ENCODE data around the gene TNNI3K. TPM values are rescaled to one million over a fixed set of nuclear protein-coding genes. Genes with fewer than 3 reads are reported as not detected.

Gene TNNI3K
- total RNA-seq, 1 experiment from 2014 or later: not detected

- DNase-seq: peak; percentile 76
- Histone ChIP-seq H3K9me2 (replicated peaks; ENCODE audit: low read length) (no peaks in the 10 kb centered on the region), H4K20me1 (ENCODE audit: low read length) (no peaks in the 10 kb centered on the region), H3K9ac (ENCODE audit: low read length) (no peak overlapping the region), H3F3A (ENCODE audit: low read length, unreplicated experiment) (no peaks in the 10 kb centered on the region), H3K36me3 (ENCODE audit: low read depth, low read length) (no peaks in the 10 kb centered on the region), H3K27ac (ENCODE audit: low read length) (no peak overlapping the region), H2AFZ (ENCODE audit: low read length) (no peak overlapping the region), H3K9me3 (ENCODE audit: low read length) (no peaks in the 10 kb centered on the region), H3K4me2 (ENCODE audit: low read length) (no peak overlapping the region), H3K4me1 (ENCODE audit: insufficient read depth, low read length) (peaks cover 5% of the 10 kb centered on the region; the same call in 1 of the 2 replicates), H3K27me3 (ENCODE audit: low read length) (peaks cover 37% of the 10 kb centered on the region), H3K79me2 (ENCODE audit: low read length) (no peaks in the 10 kb centered on the region), H3K4me3 (ENCODE audit: low read length) (no peak overlapping the region)
- ATAC-seq: 0 out of 2 replicates have a peak, but pooled peaks have one; percentile 45
- intact Hi-C loops (cut with micrococcal nuclease): loop anchor here (1.0 to 10.0 kb wide), 4 partner anchors 114 to 628 kb away; no protein-coding TSS in a partner anchor
- POLR2A ChIA-PET (ENCODE audit: unreplicated experiment): no interaction called here
- CTCF ChIA-PET: interaction anchor here (0.7 to 1.1 kb wide), 3 partner anchors 149 to 264 kb away, joined by 3 to 4 read pairs (median 3); partner anchors contain the start of genes CRYZ and TYW3
- BruUV-seq (replicated peaks): no TSS peak
- TF ChIP-seq CTCF (conservative IDR thresholded peaks at IDR 0.05; ENCODE audit: low read depth, low read length) (peak; percentile 82), EZH2 (IDR thresholded peaks at IDR 0.05; ENCODE audit: low read length, unreplicated experiment) (no peak)
These were observed 233.9 kb downstream of the TNNI3K start for GRCh38 chr1:74468982-74469603.

DNA sequence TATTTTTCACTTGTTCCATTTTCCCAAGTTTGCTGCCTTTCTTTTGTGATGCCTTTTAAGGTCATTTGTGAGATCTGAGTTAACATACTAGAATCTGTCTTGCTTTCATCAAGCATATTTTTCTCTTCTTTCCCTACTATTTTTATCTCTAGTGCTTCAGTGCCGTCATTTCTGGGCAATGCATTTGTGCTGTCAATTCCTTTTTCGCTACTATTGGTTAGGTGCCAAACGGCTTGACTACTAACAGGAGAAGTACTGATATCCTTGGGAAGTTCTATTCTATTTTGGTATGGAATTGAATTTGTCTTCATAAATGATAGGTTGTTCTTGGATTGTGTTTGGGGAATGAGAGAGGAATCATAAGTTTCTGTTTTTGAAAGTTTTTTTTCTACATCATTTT lies 235.1 kb downstream of the TNNI3K start:
- ATAC-seq (no peak), DNase-seq (no peak)
- TF ChIP-seq CTCF (conservative IDR thresholded peaks at IDR 0.05; ENCODE audit: low read depth, low read length): no peak
- TF ChIP-seq EZH2phosphoT487 (IDR thresholded peaks at IDR 0.05; ENCODE audit: borderline replicate concordance, low read length): no peak
- TF ChIP-seq EZH2 (IDR thresholded peaks at IDR 0.05; ENCODE audit: low read length, unreplicated experiment): no peak
- Histone ChIP-seq H3K4me2 (ENCODE audit: low read length) (no peak overlapping the region), H3K9me3 (ENCODE audit: low read length) (no peaks in the 10 kb centered on the region), H3K36me3 (ENCODE audit: low read depth, low read length) (no peaks in the 10 kb centered on the region), H2AFZ (ENCODE audit: low read length) (no peak overlapping the region), H3K27ac (ENCODE audit: low read length) (no peak overlapping the region), H3K4me3 (ENCODE audit: low read length) (no peak overlapping the region), H3F3A (ENCODE audit: low read length, unreplicated experiment) (no peaks in the 10 kb centered on the region), H4K20me1 (ENCODE audit: low read length) (no peaks in the 10 kb centered on the region), H3K9ac (ENCODE audit: low read length) (no peak overlapping the region), H3K9me2 (replicated peaks; ENCODE audit: low read length) (no peaks in the 10 kb centered on the region), H3K79me2 (ENCODE audit: low read length) (no peaks in the 10 kb centered on the region), H3K27me3 (ENCODE audit: low read length) (peaks cover 46% of the 10 kb centered on the region), H3K4me1 (ENCODE audit: insufficient read depth, low read length) (peaks cover 5% of the 10 kb centered on the region; the same call in 1 of the 2 replicates)
- BruUV-seq (replicated peaks): no TSS peak
- intact Hi-C loops (cut with micrococcal nuclease): loop anchor here (5.0 kb wide), 1 partner anchor 222 kb away; no protein-coding TSS in a partner anchor
- CTCF ChIA-PET: no interaction called here
- POLR2A ChIA-PET (ENCODE audit: unreplicated experiment): interaction anchor here (0.6 kb wide), 2 partner anchors 114 to 248 kb away, joined by 4 read pairs; no protein-coding TSS in a partner anchor

GRCh38 chr1:74470936-74471335 lies 235.7 kb downstream of the TNNI3K start:
- CTCF ChIA-PET: no interaction called here
- peaks cover 5% of the 10 kb centered on the region; the same call in 1 of the 2 replicates for H3K4me1 ChIP-seq (ENCODE audit: insufficient read depth, low read length)

More at GRCh38 chr1:74470936-74471335, 235.7 kb downstream of the TNNI3K start:
- H3K9ac ChIP-seq (ENCODE audit: low read length): no peak overlapping the region
- no peak for DNase-seq
- H3K9me3 ChIP-seq (ENCODE audit: low read length): no peaks in the 10 kb centered on the region
- intact Hi-C loops (cut with micrococcal nuclease): loop anchor here (5.0 kb wide), 1 partner anchor 221 kb away; no protein-coding TSS in a partner anchor
- TF ChIP-seq CTCF (conservative IDR thresholded peaks at IDR 0.05; ENCODE audit: low read depth, low read length) (no peak), EZH2phosphoT487 (IDR thresholded peaks at IDR 0.05; ENCODE audit: borderline replicate concordance, low read length) (no peak), EZH2 (IDR thresholded peaks at IDR 0.05; ENCODE audit: low read length, unreplicated experiment) (no peak)
- BruUV-seq (replicated peaks): no TSS peak
- no peaks in the 10 kb centered on the region for H4K20me1 ChIP-seq (ENCODE audit: low read length)
- no peak overlapping the region for H3K4me3 ChIP-seq (ENCODE audit: low read length)
- H3K9me2 ChIP-seq (replicated peaks; ENCODE audit: low read length): no peaks in the 10 kb centered on the region
- H3K79me2 ChIP-seq (ENCODE audit: low read length): no peaks in the 10 kb centered on the region
- POLR2A ChIA-PET (ENCODE audit: unreplicated experiment): no interaction called here
- ATAC-seq: no peak
- H3F3A ChIP-seq (ENCODE audit: low read length, unreplicated experiment): no peaks in the 10 kb centered on the region
- no peak overlapping the region for H3K27ac ChIP-seq (ENCODE audit: low read length)
- no peak overlapping the region for H3K4me2 ChIP-seq (ENCODE audit: low read length)
- no peak overlapping the region for H2AFZ ChIP-seq (ENCODE audit: low read length)
- peaks cover 52% of the 10 kb centered on the region for H3K27me3 ChIP-seq (ENCODE audit: low read length)
- H3K36me3 ChIP-seq (ENCODE audit: low read depth, low read length): no peaks in the 10 kb centered on the region
